Natural killer cell (primary cell): ENCODE measurements around the gene RHEBL1. TPM values are rescaled to one million over a fixed set of nuclear protein-coding genes. Genes with fewer than 3 reads are reported as not detected.

Experiments used
- ATAC-seq, 3 donors: fragments of 150-1000 bp in 2 of 3; fragments of 200-7000 bp in 1 of 3; cut with Tn5 transposase; 1 replicate in 1 of 3; 2 replicates in 2 of 3; pipeline ENCODE4 v1.10.0; 2021; ENCODE audit warnings: mild to moderate bottlenecking in 2 of 3, moderate library complexity in 2 of 3
- DNase-seq, 2 donors: peaks; one replicate each; pipeline versions ENCODE4 v3.0.0 to v3.0.0-alpha.2; 2013 to 2021; ENCODE audit warnings: mixed read lengths in 1 of 2
- H3K27ac ChIP-seq: one replicate; pipeline ENCODE4 v1.5.1; 2013; ENCODE audit warnings: mild to moderate bottlenecking, low read length
- H3K27me3 ChIP-seq: one replicate; pipeline ENCODE4 v1.6.1; 2013; ENCODE audit warnings: low read length; ENCODE audit not compliant: control insufficient read depth, insufficient read depth
- H3K36me3 ChIP-seq: one replicate; pipeline ENCODE4 v1.6.1; 2013; ENCODE audit warnings: low read length; ENCODE audit not compliant: control insufficient read depth, insufficient read depth
- H3K4me1 ChIP-seq: one replicate; pipeline ENCODE4 v1.6.1; 2013; ENCODE audit warnings: low read length; ENCODE audit not compliant: control insufficient read depth, insufficient read depth
- H3K4me3 ChIP-seq: one replicate; pipeline ENCODE4 v1.5.1; 2013; ENCODE audit warnings: low read length
- H3K9me3 ChIP-seq: one replicate; pipeline ENCODE4 v1.6.1; 2013; ENCODE audit warnings: low read length; ENCODE audit not compliant: control insufficient read depth, insufficient read depth
- H3K27ac Mint-ChIP-seq, 2 donors: one replicate each; pipeline ENCODE4 v1.8.0; 2022; ENCODE audit warnings: mild to moderate bottlenecking in 2 of 2, mixed read lengths in 2 of 2, moderate library complexity in 1 of 2
- H3K27me3 Mint-ChIP-seq, 2 donors: one replicate each; pipeline ENCODE4 v1.8.0; 2022; ENCODE audit warnings: low read depth in 2 of 2, mixed read lengths in 2 of 2
- H3K36me3 Mint-ChIP-seq: one replicate; pipeline ENCODE4 v1.8.0; 2022; ENCODE audit warnings: mixed read lengths
- H3K4me1 Mint-ChIP-seq, 2 donors: one replicate each; pipeline ENCODE4 v1.8.0; 2022; ENCODE audit warnings: mixed read lengths in 2 of 2
- H3K4me3 Mint-ChIP-seq: one replicate; pipeline ENCODE4 v1.8.0; 2022; ENCODE audit warnings: mild to moderate bottlenecking, moderate library complexity, mixed read lengths
- H3K9me3 Mint-ChIP-seq, 2 donors: one replicate each; pipeline ENCODE4 v1.8.0; 2022; ENCODE audit warnings: mixed read lengths in 2 of 2
- WGBS: methylation state at CpG from one replicate; pipeline ENCODE4 v1.1.7; 2013; ENCODE audit warnings: missing lambda C conversion rate; ENCODE audit not compliant: insufficient coverage; 5-methylcytosine and 5-hydroxymethylcytosine counted together
- intact Hi-C: fragments of 100-400 bp; cut with micrococcal nuclease; formaldehyde crosslinking; loops from one replicate; pipeline ENCODE4 v1.14.2; 2022
- total RNA-seq, 4 donors: library from RNA; stranded (reverse); fragments of 120-200 nt in 1 of 4; gene quantifications; one replicate each; pipeline versions ENCODE4 v1.2.3 to v1.2.4, GENCODE V29; 2013 to 2022
- TF ChIP-seq, protein P1 (sequence below): fragments of 200-600 bp; IDR thresholded peaks from one replicate; pipeline ENCODE4 v1.8.0; 2022; ENCODE audit warnings: antibody characterized with exemption

Gene RHEBL1
- total RNA-seq, 3 donors from 2014 or later (not counting 1 experiment from before 2014, with no cell fraction given) = 6.3 to 11.6 (median 11.1) TPM

DNA sequence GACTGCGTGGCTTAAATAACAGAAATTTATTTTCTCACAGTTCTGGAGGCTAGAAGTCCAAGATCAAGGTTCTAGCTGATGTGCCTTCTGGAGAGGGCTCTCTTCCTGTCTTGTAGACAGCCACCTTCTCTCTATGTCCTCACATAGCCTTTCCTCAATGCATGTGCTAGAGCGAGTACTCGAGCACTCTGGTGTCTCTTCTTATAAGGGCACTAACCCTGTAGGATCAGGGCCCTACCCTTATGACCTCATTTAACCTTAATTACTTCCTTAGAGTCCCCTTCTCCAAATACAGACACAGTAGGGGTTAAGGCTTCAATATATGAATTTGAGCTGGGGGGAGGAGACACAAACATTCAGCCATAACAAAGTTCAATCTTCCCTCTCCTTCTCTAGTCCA lies 14.7 kb upstream of the RHEBL1 start:
- no peaks in the 10 kb centered on the region for H3K9me3 ChIP-seq
- Mint-ChIP-seq H3K27me3 (peaks cover 0 to 17% of the 10 kb centered on the region in 2 donors), H3K27ac (no peak overlapping the region), H3K9me3 (no peaks in the 10 kb centered on the region), H3K36me3 (no peaks in the 10 kb centered on the region), H3K4me3 (no peak overlapping the region), H3K4me1 (peaks cover 10 to 15% of the 10 kb centered on the region in 2 donors)
- intact Hi-C loops = no loop called here
- ATAC-seq (no peak), DNase-seq (no peak)
- TF ChIP-seq, protein P1, sequence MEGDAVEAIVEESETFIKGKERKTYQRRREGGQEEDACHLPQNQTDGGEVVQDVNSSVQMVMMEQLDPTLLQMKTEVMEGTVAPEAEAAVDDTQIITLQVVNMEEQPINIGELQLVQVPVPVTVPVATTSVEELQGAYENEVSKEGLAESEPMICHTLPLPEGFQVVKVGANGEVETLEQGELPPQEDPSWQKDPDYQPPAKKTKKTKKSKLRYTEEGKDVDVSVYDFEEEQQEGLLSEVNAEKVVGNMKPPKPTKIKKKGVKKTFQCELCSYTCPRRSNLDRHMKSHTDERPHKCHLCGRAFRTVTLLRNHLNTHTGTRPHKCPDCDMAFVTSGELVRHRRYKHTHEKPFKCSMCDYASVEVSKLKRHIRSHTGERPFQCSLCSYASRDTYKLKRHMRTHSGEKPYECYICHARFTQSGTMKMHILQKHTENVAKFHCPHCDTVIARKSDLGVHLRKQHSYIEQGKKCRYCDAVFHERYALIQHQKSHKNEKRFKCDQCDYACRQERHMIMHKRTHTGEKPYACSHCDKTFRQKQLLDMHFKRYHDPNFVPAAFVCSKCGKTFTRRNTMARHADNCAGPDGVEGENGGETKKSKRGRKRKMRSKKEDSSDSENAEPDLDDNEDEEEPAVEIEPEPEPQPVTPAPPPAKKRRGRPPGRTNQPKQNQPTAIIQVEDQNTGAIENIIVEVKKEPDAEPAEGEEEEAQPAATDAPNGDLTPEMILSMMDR = no peak
- H3K36me3 ChIP-seq = no peaks in the 10 kb centered on the region
- H3K4me3 ChIP-seq = no peak overlapping the region
- WGBS = 98% methylated on average over 3 of the region's 3 CpGs
- peaks cover 12% of the 10 kb centered on the region for H3K27me3 ChIP-seq
- H3K27ac ChIP-seq = no peak overlapping the region
- peaks cover 16% of the 10 kb centered on the region for H3K4me1 ChIP-seq

GRCh38 chr12:49079793-49080192 lies 10.0 kb upstream of the RHEBL1 start:
- H3K36me3 ChIP-seq = no peaks in the 10 kb centered on the region
- TF ChIP-seq, protein P1 = no peak
- WGBS = 96% methylated on average over 1 of the region's 1 CpG
- intact Hi-C loops = no loop called here
- DNase-seq (no peak), ATAC-seq (no peak)
- H3K9me3 Mint-ChIP-seq = no peaks in the 10 kb centered on the region
- H3K27ac ChIP-seq = no peak overlapping the region
- no peaks in the 10 kb centered on the region for H3K36me3 Mint-ChIP-seq
- H3K27me3 Mint-ChIP-seq = peaks cover 0 to 3% of the 10 kb centered on the region in 2 donors
- no peaks in the 10 kb centered on the region for H3K9me3 ChIP-seq
- no peak overlapping the region for H3K4me3 ChIP-seq
- H3K4me1 ChIP-seq = no peaks in the 10 kb centered on the region
- no peaks in the 10 kb centered on the region for H3K27me3 ChIP-seq
- H3K27ac Mint-ChIP-seq = no peak overlapping the region
- no peak overlapping the region for H3K4me3 Mint-ChIP-seq
- H3K4me1 Mint-ChIP-seq = no peaks in the 10 kb centered on the region

DNA sequence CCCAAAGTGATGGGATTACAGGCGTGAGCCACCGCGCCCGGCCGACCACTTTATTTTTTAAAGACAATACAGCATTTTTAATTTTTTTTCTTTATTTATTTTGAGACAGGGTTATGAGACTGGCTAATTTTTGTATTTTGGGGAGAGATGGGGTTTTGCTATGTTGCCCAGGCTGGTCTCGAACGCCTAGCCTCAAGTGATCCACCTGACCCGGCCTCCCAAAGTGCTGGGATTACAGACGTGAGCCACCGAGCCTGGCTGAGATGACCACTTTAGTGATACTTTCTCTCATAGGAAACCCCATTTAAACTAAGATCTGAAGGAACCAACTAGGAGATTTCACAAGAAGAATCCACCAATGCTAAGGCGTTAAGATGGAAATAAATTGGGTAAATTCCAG lies 1.2 kb upstream of the RHEBL1 start:
- WGBS = 98% methylated on average over 6 of the region's 11 CpGs
- peaks cover 11 to 18% of the 10 kb centered on the region in 2 donors for H3K4me1 Mint-ChIP-seq
- no peak for ATAC-seq

More for the DNA sequence above, 1.2 kb upstream of the RHEBL1 start:
- Histone ChIP-seq H3K9me3 (no peaks in the 10 kb centered on the region), H3K27ac (no peak overlapping the region), H3K4me3 (no peak overlapping the region), H3K36me3 (peaks cover 2% of the 10 kb centered on the region), H3K4me1 (peaks cover 15% of the 10 kb centered on the region), H3K27me3 (no peaks in the 10 kb centered on the region)
- no peak for DNase-seq
- H3K27me3 Mint-ChIP-seq = no peaks in the 10 kb centered on the region
- intact Hi-C loops = loop anchor here (2.0 to 5.0 kb wide), 2 partner anchors 60 to 116 kb away; partner anchors contain the start of genes TUBA1A and TUBA1B
- TF ChIP-seq, protein P1 = no peak
- peak overlapping the region; percentile 10 to 97 for H3K27ac Mint-ChIP-seq
- peak overlapping the region; percentile 22 for H3K4me3 Mint-ChIP-seq
- H3K9me3 Mint-ChIP-seq = no peaks in the 10 kb centered on the region
- no peaks in the 10 kb centered on the region for H3K36me3 Mint-ChIP-seq
